ENCODE results near the gene LGALS16. TPM values are rescaled to one million over a fixed set of nuclear protein-coding genes. Genes with fewer than 3 reads are reported as not detected.
"Not testable (repeated sequence)": the region's sequence is repeated elsewhere in the genome, so short reads cannot be mapped to it uniquely, and the experiment has no call there.

The LGALS16 gene
- total RNA-seq, 1 experiment from 2014 or later: not detected

- H3K9me3 Mint-ChIP-seq (ENCODE audit: unreplicated experiment): no peaks in the 10 kb centered on the region
- no peak for DNase-seq (ENCODE audit: unreplicated experiment)
- H3K4me1 Mint-ChIP-seq (ENCODE audit: insufficient read depth, unreplicated experiment): no peaks in the 10 kb centered on the region
- H3K36me3 Mint-ChIP-seq (ENCODE audit: insufficient read depth, unreplicated experiment): no peaks in the 10 kb centered on the region
- TF ChIP-seq, protein P1, sequence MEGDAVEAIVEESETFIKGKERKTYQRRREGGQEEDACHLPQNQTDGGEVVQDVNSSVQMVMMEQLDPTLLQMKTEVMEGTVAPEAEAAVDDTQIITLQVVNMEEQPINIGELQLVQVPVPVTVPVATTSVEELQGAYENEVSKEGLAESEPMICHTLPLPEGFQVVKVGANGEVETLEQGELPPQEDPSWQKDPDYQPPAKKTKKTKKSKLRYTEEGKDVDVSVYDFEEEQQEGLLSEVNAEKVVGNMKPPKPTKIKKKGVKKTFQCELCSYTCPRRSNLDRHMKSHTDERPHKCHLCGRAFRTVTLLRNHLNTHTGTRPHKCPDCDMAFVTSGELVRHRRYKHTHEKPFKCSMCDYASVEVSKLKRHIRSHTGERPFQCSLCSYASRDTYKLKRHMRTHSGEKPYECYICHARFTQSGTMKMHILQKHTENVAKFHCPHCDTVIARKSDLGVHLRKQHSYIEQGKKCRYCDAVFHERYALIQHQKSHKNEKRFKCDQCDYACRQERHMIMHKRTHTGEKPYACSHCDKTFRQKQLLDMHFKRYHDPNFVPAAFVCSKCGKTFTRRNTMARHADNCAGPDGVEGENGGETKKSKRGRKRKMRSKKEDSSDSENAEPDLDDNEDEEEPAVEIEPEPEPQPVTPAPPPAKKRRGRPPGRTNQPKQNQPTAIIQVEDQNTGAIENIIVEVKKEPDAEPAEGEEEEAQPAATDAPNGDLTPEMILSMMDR (IDR thresholded peaks at IDR 0.05; ENCODE audit: unreplicated experiment): no peak
- no TSS peak for BruUV-seq (replicated peaks)
- peaks cover 62% of the 10 kb centered on the region for H3K27me3 Mint-ChIP-seq (ENCODE audit: insufficient read depth, unreplicated experiment)
- intact Hi-C loops (cut with micrococcal nuclease): no loop called here
- H3K4me3 Mint-ChIP-seq (ENCODE audit: unreplicated experiment): no peak overlapping the region
- ChIA-PET CTCF (no interaction called here), POLR2A (no interaction called here)
- no peak overlapping the region for H3K27ac Mint-ChIP-seq (ENCODE audit: low read depth, unreplicated experiment)
These were observed 24.9 kb downstream of the LGALS16 start for GRCh38 chr19:39680593-39680992.

GRCh38 chr19:39681416-39681815, 25.7 kb downstream of the LGALS16 start:
- ChIA-PET POLR2A (no interaction called here), CTCF (interaction anchor here (1.3 kb wide), 1 partner anchor 29 kb away, joined by 3 read pairs; no protein-coding TSS in a partner anchor)
- H3K27ac Mint-ChIP-seq (ENCODE audit: low read depth, unreplicated experiment): no peak overlapping the region
- H3K4me3 Mint-ChIP-seq (ENCODE audit: unreplicated experiment): no peak overlapping the region
- peaks cover 63% of the 10 kb centered on the region for H3K27me3 Mint-ChIP-seq (ENCODE audit: insufficient read depth, unreplicated experiment)
- TF ChIP-seq, protein P1 (IDR thresholded peaks at IDR 0.05; ENCODE audit: unreplicated experiment): no peak
- no peaks in the 10 kb centered on the region for H3K36me3 Mint-ChIP-seq (ENCODE audit: insufficient read depth, unreplicated experiment)
- BruUV-seq (replicated peaks): no TSS peak
- no peaks in the 10 kb centered on the region for H3K9me3 Mint-ChIP-seq (ENCODE audit: unreplicated experiment)
- DNase-seq (ENCODE audit: unreplicated experiment): no peak
- H3K4me1 Mint-ChIP-seq (ENCODE audit: insufficient read depth, unreplicated experiment): no peaks in the 10 kb centered on the region
- intact Hi-C loops (cut with micrococcal nuclease): no loop called here

DNA sequence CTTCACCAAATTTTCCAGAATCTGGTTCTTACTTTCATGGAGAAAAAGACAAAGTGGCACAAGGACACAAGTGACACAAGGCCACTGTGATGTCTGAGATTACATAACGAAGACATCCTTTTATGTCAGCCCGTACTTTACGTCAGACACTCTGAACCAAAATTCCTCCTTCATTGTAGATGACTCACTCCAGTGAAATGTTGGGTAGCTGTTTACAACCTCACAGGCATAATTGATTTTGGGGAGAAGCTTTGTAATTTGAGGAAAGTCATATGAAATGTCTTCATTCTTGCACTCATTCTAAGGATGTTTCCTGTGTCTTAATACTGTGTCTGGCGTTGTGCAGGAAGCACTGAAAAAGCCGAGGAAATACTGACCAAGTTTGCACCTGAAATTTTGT, 28.6 kb downstream of the LGALS16 start:
- intact Hi-C loops (cut with micrococcal nuclease): no loop called here
- Mint-ChIP-seq H3K36me3 (ENCODE audit: insufficient read depth, unreplicated experiment) (no peaks in the 10 kb centered on the region), H3K9me3 (ENCODE audit: unreplicated experiment) (no peaks in the 10 kb centered on the region), H3K27ac (ENCODE audit: low read depth, unreplicated experiment) (no peak overlapping the region), H3K4me3 (ENCODE audit: unreplicated experiment) (no peak overlapping the region), H3K4me1 (ENCODE audit: insufficient read depth, unreplicated experiment) (no peaks in the 10 kb centered on the region), H3K27me3 (ENCODE audit: insufficient read depth, unreplicated experiment) (peaks cover 56% of the 10 kb centered on the region)
- peak; percentile 9 for DNase-seq (ENCODE audit: unreplicated experiment)
- TF ChIP-seq, protein P1 (IDR thresholded peaks at IDR 0.05; ENCODE audit: unreplicated experiment): no peak
- CTCF ChIA-PET: no interaction called here
- no TSS peak for BruUV-seq (replicated peaks)
- POLR2A ChIA-PET: no interaction called here

GRCh38 chr19:39686739-39687138, 31.0 kb downstream of the LGALS16 start:
- Mint-ChIP-seq H3K4me1 (ENCODE audit: insufficient read depth, unreplicated experiment) (no peaks in the 10 kb centered on the region), H3K9me3 (ENCODE audit: unreplicated experiment) (no peaks in the 10 kb centered on the region), H3K27me3 (ENCODE audit: insufficient read depth, unreplicated experiment) (peaks cover 65% of the 10 kb centered on the region), H3K27ac (ENCODE audit: low read depth, unreplicated experiment) (no peak overlapping the region), H3K4me3 (ENCODE audit: unreplicated experiment) (no peak overlapping the region), H3K36me3 (ENCODE audit: insufficient read depth, unreplicated experiment) (no peaks in the 10 kb centered on the region)
- BruUV-seq (replicated peaks): no TSS peak
- ChIA-PET POLR2A (interaction anchor here (1.0 kb wide), 1 partner anchor 12 kb away, joined by 4 read pairs; no protein-coding TSS in a partner anchor), CTCF (interaction anchor here (0.6 kb wide), 1 partner anchor 135 kb away, joined by 3 read pairs; no protein-coding TSS in a partner anchor)
- intact Hi-C loops (cut with micrococcal nuclease): no loop called here
- TF ChIP-seq, protein P1 (IDR thresholded peaks at IDR 0.05; ENCODE audit: unreplicated experiment): no peak
- DNase-seq (ENCODE audit: unreplicated experiment): no peak

GRCh38 chr19:39688637-39689036, 32.9 kb downstream of the LGALS16 start:
- CTCF ChIA-PET; DNase-seq (ENCODE audit: unreplicated experiment); intact Hi-C loops (cut with micrococcal nuclease); POLR2A ChIA-PET; H3K36me3 Mint-ChIP-seq (ENCODE audit: insufficient read depth, unreplicated experiment); BruUV-seq (replicated peaks); H3K4me1 Mint-ChIP-seq (ENCODE audit: insufficient read depth, unreplicated experiment); H3K27ac Mint-ChIP-seq (ENCODE audit: low read depth, unreplicated experiment); H3K4me3 Mint-ChIP-seq (ENCODE audit: unreplicated experiment); H3K9me3 Mint-ChIP-seq (ENCODE audit: unreplicated experiment): not testable (repeated sequence)
- peaks cover 59% of the 10 kb centered on the region for H3K27me3 Mint-ChIP-seq (ENCODE audit: insufficient read depth, unreplicated experiment)
